ENCODE data around the gene CA10. TPM values are rescaled to one million over a fixed set of nuclear protein-coding genes. Genes with fewer than 3 reads are reported as not detected.

Gene CA10
- total and polyA plus RNA-seq, 8 donors = 1.3 TPM; not detected in 7

DNA sequence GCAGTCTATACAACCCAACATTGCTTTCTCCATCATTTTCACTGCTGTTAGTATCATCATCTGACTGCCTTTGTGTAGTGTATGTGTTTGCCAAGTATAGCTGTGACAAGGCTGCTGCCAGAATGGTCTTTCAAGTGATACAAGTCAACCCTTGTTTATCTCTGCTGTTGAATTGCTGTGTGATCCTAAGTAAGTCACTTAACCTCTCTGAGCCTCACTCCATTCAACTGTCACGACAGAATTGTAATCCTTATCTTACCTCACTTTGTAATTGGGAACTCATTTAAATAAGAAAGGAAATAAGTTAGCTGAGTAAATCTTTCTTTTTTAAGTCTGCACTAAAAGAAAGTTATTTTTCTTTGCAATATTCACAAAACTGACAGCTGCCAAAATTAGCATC is 340.6 kb downstream of the CA10 start:
- Histone ChIP-seq H3K4me3 (no peak overlapping the region), H3K27ac (no peak overlapping the region), H3K4me1 (no peaks in the 10 kb centered on the region), H3K27me3 (no peaks in the 10 kb centered on the region), H3K36me3 (no peaks in the 10 kb centered on the region), H3K9me3 (no peaks in the 10 kb centered on the region)
- no peak for TF ChIP-seq POLR2AphosphoS5 (IDR thresholded peaks at IDR 0.05)
- TF ChIP-seq POLR2A (IDR thresholded peaks at IDR 0.05) = no peak
- TF ChIP-seq, protein P1, sequence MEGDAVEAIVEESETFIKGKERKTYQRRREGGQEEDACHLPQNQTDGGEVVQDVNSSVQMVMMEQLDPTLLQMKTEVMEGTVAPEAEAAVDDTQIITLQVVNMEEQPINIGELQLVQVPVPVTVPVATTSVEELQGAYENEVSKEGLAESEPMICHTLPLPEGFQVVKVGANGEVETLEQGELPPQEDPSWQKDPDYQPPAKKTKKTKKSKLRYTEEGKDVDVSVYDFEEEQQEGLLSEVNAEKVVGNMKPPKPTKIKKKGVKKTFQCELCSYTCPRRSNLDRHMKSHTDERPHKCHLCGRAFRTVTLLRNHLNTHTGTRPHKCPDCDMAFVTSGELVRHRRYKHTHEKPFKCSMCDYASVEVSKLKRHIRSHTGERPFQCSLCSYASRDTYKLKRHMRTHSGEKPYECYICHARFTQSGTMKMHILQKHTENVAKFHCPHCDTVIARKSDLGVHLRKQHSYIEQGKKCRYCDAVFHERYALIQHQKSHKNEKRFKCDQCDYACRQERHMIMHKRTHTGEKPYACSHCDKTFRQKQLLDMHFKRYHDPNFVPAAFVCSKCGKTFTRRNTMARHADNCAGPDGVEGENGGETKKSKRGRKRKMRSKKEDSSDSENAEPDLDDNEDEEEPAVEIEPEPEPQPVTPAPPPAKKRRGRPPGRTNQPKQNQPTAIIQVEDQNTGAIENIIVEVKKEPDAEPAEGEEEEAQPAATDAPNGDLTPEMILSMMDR (IDR thresholded peaks at IDR 0.05) = no peak
- no peak for TF ChIP-seq EP300 (IDR thresholded peaks at IDR 0.05)
- intact Hi-C loops (cut with DNase I; ENCODE audit: low total_unique reads) = no loop called here
- WGBS, 5 donors = 35 to 68% (median 58%) methylated on average over 1 of the region's 1 CpG
- no peak for DNase-seq

DNA sequence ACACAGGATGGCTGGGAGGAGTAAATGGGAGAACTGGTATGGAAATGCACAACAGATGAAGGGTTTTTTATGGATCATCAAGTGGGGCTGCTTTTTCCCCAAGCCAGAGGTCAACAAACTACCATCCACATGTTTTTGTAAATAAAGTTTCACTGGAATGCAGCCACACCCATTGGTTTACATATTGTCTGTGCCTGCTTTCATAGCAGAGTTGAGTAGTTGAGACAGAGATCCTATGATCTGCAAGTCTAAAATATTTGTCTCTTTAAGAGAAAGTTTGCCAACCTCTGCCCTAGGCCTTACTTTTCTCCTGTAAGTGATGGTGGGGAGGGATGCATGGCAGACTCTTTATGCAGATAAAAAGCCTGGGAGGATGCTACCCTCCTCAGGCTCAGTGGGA is 341.4 kb downstream of the CA10 start:
- Histone ChIP-seq H3K4me3 (no peak overlapping the region), H3K9me3 (no peaks in the 10 kb centered on the region), H3K27me3 (no peaks in the 10 kb centered on the region), H3K27ac (no peak overlapping the region), H3K4me1 (no peaks in the 10 kb centered on the region), H3K36me3 (no peaks in the 10 kb centered on the region)
- TF ChIP-seq POLR2AphosphoS5 (IDR thresholded peaks at IDR 0.05) = no peak
- no peak for TF ChIP-seq POLR2A (IDR thresholded peaks at IDR 0.05)
- TF ChIP-seq, protein P1 (IDR thresholded peaks at IDR 0.05) = no peak
- TF ChIP-seq EP300 (IDR thresholded peaks at IDR 0.05) = no peak
- intact Hi-C loops (cut with DNase I; ENCODE audit: low total_unique reads) = no loop called here
- no peak for DNase-seq

DNA sequence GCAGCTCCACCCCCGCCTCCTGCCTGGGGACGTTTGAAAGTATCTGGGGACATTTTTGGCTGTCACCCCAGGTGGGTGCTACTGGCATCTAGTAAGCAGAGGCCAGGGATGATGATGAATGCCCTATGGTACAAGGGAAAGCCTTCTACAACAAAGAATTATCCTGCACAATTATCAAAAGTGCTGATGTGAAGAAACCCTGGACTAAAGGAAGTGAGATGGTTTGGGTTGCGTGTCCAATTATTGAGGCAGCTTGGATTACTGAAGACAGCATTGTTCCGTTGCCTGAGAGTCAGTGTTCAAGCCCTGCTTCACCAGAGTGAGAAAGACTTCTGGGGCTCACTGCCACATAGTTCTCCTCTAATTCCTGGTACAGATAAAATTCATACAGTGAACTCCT is 343.4 kb downstream of the CA10 start:
- intact Hi-C loops (cut with DNase I; ENCODE audit: low total_unique reads) = no loop called here
- Histone ChIP-seq H3K9me3 (no peaks in the 10 kb centered on the region), H3K4me1 (no peaks in the 10 kb centered on the region), H3K27me3 (no peaks in the 10 kb centered on the region), H3K36me3 (no peaks in the 10 kb centered on the region), H3K4me3 (no peak overlapping the region), H3K27ac (no peak overlapping the region)
- WGBS, 5 donors = 64 to 72% (median 69%) methylated on average over 4 of the region's 4 CpGs
- DNase-seq = no peak
- TF ChIP-seq, protein P1 (IDR thresholded peaks at IDR 0.05) = no peak
- TF ChIP-seq POLR2A (IDR thresholded peaks at IDR 0.05) = no peak
- TF ChIP-seq EP300 (IDR thresholded peaks at IDR 0.05) = no peak
- no peak for TF ChIP-seq POLR2AphosphoS5 (IDR thresholded peaks at IDR 0.05)

DNA sequence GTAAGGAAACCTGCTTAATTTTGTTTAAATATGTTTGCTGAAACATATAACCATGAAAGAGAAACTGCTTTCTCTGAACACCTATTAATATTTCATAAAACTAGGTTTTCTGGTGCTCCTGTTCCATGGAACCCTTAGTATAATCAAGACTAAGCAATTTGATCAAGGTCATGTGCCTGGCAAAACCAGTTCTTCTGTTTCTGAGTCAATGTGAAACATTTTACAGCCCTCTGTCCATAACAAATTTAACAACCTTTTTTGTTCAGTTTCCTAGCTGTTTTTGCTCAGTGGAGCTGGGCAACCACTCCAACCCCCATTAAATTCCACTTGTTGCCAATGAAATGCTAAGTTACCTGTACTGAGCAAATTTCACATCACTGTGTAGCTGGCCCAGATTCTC is 344.0 kb downstream of the CA10 start:
- H3K27ac ChIP-seq = no peak overlapping the region
- no peaks in the 10 kb centered on the region for H3K36me3 ChIP-seq
- H3K27me3 ChIP-seq = no peaks in the 10 kb centered on the region
- no peaks in the 10 kb centered on the region for H3K9me3 ChIP-seq
- no peak overlapping the region for H3K4me3 ChIP-seq
- no peaks in the 10 kb centered on the region for H3K4me1 ChIP-seq
- DNase-seq = peak in 1 of 2 donors; percentile 47
- no peak for TF ChIP-seq POLR2A (IDR thresholded peaks at IDR 0.05)
- no peak for TF ChIP-seq EP300 (IDR thresholded peaks at IDR 0.05)
- no peak for TF ChIP-seq POLR2AphosphoS5 (IDR thresholded peaks at IDR 0.05)
- TF ChIP-seq, protein P1 (IDR thresholded peaks at IDR 0.05) = no peak
- intact Hi-C loops (cut with DNase I; ENCODE audit: low total_unique reads) = no loop called here
